AG20443 (cell line): Measurements from ENCODE around the gene MCM10.
"Not testable (repeated sequence)": the region's sequence is repeated elsewhere in the genome, so short reads cannot be mapped to it uniquely, and the experiment has no call there.

Source experiments
- DNase-seq: peaks from one replicate; pipeline ENCODE4 v3.0.0; 2012; ENCODE audit warnings: low spot score, mixed read lengths

The MCM10 gene

DNA sequence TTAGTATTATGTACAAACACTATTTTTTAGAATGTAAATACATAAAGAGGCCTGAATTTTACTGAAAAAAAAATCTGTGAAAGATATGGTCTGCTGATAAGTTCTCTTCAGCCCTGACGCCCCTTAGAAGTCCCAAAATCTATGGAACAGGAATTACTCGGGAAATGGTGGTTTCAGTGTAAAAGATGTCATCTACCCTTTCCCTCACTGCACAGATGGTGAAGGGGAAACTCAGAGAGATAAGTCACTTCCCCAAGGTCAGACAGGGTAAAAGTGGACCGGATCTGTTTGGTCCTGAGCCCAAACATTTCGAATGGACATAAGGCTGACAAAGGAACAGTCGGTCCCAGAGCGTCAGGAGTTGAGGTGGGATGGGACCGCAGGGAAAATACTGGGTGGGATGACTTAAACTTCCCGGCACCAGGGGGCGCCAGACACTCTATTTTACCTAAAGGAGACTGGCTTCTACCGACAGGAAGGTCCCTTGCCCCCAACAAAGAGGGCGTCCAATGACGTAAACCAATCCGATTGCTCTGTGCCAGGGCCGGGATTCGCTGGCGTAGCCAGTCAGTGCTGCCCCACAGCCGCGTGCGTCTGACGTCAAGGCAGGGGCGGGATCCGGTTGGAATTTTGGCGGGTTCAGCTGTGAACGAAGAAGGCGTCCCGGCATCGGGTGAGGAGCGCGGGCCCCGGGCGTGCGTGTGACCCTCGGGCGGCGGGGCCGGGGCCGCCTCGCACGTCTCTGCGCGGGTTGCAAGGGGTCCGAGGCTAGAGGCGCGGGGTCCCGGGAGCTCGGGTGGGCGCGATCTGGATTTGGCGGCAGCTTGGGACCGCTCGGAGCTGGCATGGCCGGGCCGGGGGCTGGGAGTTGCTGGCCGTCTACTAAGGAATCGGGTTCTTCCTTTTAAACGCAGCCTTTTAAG is at the start of gene MCM10:
TSS of gene MCM10 (plus strand) at position 625 of the 923 bp plus-strand sequence. CDS start 2,645 bp downstream, outside the sequence.
- peak; percentile 99 for DNase-seq

DNA sequence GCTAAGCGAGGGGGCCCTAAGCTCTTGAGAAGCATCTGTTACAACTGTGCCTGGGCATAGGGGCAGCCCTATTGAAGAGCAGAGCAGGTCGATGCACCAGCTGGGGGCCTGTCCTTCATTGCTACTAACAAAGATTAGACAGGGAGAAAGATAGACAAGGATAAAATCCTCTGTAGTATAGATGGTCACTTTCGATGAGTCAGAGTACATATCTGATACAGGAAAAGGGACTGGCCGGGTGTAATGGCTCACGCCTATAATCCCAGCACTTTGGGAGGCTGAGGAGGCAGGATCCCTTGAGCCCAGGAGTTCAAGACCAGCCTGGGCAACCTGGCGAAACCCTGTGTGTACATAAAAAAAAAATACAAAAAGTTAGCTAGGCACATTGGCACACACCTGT is 47.8 kb upstream of the MCM10 start:
- DNase-seq = no peak

DNA sequence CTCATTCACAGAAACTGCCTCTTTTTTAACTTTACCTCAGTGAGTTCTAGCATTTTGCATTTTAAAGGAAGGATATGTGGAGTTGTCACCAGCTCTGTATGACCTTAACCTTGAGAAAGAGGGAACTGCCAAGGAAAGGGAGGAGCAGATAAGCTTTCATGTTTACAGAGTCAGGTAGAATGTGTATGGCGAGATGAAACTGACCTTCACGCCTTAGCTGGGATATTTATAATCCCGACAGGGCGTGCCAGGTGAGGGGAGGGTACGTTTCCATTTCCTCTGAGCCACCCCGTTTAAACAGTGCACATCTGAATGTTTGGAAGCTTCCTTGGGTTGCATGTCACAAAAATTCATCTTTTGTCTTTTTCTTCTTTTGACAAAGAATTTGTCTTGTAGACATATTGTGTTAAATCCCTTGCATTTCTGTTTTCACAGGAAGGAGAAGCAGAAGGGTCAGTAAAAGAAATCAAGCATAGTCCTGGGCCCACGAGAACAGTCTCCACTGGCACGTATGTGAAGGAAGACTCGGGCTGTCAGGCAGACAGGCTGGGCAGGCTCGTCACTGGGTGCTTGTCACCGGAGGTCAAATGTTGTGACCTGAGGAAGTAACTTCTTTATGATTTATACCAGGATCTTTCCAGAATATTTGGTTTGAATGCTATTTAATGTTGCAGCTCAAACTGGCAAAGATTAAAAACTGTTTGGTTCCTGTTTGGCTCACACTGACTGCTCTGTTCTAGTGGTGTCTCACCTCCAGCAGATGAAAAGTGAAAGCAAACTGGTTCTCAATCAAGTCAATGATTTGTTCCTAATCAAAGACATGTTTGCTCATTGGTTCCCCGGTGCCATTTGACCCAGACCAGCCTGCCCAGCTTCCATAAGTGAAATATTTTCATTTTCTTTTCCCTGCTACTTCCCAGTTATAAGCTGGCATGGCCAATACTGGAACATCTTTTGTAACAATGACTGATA is 45.2 kb upstream of the MCM10 start:
- no peak for DNase-seq

DNA sequence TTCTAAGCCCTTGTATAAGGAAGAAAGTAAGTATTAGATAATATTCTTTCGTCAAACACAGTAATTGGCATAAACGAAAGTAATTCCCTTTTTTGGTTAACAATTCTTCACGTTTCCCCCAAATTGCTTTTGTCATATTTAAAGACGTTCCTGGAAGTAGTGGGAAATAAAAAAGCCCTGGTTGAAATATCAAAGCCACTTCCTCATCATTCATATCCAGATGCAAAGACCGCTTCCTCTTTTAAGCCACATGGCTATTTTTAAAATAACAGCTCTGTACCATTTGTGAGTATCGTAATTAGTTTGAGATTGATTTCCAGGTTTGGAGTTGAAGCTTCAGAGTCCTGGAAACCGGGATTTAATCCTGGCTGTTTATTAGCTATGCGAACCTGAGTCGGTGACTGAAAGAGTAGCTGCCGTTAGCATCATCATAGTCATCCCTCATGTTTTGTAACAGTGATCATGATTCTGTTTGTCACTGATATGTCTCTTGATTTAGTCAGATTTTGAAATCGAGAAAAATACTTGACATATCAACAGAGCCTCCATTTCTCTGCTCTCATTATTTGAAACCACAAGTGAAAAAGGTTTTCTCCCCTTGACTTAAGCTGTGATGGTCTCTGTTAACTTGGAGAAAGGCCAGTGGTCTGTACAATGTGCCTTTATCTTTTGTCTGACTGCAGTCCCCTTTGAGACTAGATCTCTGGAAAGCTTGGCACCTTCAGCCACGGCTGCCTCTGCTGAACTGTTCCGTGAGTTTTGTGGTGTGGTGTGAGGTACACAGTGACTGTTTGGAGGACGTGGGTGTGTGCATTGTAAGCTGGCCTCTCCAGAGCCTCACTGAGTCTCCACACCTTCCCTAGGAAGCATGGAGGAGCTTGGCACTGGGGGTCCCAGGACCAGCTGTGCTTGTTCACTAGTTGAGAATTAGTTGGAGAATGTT is 43.2 kb upstream of the MCM10 start:
- DNase-seq = no peak

DNA sequence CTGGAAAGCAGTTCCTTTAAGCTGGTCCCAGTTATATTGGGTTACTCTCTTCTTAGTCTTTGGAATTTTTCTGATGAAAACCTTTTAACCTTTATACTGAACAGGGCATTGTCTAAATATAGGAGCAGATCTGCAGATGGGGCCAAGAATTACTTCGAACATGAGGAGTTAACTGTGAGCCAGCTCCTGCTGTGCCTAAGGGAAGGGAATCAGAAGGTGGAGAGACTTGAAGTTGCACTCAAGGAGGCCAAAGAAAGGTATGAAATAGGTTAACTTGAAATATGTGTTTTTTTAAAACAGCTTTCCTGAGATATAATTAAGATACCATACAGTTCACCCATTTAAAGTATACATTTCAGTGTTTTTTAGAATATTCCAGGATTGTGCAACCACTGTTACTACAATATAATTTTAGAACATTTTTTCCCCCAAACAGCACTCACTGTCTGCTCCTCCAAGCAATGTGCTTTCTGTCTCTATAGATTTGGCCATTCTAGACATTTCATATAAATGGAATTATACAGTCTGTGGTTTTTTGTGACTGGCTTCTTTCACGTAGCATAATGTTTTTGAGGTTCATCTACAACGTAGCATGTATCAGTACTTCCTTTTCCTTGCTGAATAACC is 42.5 kb upstream of the MCM10 start:
- DNase-seq = no peak

DNA sequence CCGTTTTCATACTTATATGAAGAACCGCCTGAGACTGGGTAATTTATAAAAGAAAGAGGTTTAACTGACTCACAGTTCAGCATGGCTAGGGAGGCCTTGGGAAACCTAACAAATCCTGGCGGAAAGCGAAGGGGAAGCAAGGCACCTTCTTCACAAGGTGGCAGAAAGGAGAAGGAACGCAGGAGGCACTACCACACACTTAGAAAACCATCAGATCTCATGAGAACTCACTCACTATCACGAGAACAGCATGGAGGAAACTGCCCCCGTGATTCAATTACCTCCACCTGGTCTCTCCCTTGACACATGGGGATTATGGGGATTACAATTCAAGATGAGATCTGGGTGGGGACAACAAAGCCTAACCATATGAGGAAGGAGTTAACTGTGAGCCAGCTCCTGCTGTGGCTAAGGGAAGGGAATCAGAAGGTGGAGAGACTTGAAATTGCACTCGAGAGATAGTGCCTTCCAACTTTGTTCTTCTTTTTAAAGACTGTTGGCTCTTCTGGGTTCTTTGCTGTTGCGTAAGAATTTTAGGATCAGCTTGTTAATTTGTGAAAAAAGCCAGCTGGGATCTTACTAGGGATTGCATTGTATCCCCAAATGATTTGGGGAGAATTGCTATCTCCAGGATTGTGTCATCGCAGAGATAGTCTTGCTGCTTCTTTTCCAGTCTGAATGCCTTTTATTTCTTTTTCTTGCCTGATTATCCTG is 40.4 kb upstream of the MCM10 start:
- DNase-seq = no peak

DNA sequence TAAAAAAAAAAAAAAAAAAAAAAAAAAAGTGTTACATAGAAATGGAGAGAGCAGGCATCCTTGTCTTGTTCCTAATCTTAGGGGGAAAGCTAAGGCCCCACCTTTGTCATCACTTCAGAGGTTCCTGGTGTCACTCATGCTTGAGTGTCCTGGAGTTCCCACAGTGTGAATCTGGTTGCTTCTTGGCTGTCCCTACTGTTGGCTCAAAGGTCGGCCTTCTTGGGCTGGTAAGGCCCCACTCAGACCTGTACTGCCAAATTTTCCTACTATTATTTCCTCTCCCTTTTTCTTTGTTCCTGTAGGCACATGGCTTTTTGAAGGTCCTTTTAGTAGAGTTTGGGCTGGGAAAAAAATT is 39.9 kb upstream of the MCM10 start:
- no peak for DNase-seq

DNA sequence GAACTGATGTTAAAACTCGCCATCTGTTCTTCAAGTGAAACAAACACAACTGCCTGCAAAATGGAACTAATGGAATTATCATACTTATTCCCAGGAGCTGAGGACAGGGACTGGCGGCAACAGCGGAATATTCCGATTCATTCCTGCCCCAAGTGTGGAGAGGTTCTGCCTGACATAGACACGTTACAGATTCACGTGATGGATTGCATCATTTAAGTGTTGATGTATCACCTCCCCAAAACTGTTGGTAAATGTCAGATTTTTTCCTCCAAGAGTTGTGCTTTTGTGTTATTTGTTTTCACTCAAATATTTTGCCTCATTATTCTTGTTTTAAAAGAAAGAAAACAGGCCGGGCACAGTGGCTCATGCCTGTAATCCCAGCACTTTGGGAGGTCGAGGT is 24.7 kb upstream of the MCM10 start:
- DNase-seq = no peak

DNA sequence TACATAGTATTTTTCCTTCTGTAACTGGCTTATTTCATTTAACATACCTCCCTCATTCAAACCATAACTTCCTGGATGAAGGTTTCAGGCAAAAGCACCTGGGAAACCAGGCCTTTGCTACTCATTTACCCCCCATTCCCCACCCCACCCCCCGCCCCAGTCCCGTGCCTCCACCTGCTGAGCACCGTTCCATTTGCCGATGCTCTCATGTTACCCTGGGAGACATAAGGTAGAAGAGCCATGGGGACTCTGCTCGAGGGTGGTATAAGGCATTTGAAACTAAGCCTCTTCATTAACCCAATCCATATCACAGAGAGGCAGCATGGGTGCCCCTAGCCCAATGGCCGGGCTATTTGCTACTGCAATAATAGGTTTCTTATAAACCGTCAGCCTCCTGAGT is 22.2 kb upstream of the MCM10 start:
- DNase-seq = no peak

DNA sequence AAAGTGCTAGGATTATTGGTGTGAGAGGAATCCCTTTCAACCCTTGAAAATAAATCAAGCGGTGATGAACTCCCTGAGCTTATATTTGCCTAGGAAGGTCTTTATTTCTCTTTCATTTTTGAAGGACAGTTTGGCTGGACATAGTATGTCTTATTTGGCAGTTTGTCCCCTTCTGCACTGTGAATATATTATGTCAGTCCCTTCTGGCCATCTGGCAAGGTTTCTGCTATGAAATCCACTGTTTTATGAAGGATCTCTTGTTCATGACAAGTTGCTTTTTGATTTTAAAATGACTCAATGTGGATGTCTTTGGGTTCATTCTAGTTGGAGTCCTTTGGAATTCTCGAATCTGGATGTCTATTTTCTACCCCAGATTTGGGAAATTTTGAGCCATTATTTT is 21.7 kb upstream of the MCM10 start:
- DNase-seq = no peak

DNA sequence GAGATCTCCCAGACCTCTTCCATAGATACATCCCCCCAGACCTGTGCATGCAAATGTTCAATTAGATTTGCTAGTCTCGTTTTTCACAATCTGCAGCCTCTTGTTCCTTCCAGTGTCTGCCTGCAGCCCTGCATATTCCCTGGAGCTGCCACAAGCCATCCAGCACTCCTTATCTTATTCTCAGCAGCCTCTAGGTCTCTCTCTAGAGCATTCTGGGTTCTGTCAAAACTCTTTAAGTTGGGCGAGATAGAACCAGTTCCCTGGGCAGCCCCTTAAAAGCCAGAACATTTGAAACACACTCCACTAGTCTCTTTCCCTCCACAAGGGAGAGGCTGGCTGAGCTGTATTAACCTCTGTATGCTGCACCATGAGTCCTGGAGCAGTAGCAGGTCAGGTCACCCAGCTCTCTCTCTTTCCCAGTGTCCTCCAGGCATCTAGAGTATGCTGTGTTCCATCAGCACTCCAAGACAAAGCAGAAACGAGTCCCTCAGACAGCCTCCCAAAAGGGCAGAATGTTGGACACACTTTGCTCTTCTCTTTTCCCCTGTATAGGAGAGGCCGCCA is 20.6 kb upstream of the MCM10 start:
- no peak for DNase-seq

DNA sequence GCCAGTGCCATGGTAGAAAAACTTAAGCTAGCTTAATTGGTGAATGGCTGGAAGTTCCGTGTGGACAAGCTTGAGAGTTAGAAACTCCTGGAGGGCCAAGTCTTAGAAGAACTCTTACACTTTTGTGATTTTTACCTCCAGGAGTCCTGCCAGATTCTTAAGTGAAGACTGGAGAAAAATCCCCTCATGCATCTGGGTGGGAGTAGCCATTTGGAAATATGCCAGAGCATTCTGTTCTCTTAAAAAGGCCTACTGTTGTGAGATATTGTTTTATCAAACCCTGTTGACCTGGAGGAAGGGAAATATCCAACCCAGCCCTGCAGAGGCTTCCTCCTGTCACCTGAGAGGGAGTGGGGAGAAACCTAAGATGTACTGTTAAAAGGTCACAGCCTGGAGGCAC is 17.6 kb upstream of the MCM10 start:
- DNase-seq = no peak

DNA sequence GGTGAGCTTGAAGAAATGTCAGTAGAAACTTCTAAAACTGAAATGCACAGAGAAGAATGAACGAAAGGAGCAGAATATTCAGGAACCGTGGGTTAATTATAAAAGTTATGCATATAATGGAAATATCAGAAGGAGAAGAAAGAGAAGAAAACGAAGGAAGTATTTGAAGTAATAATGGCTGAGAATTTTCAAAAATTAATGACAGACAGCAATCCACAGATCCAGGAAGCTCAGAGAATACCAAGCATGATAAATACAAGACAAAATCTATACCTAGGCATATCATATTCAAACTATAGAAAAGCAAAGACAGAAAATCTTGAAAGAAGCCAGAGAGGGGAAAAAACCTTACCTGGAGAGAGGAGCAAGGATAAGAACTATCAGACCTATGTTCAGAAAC is 16.5 kb upstream of the MCM10 start:
- DNase-seq = no peak

DNA sequence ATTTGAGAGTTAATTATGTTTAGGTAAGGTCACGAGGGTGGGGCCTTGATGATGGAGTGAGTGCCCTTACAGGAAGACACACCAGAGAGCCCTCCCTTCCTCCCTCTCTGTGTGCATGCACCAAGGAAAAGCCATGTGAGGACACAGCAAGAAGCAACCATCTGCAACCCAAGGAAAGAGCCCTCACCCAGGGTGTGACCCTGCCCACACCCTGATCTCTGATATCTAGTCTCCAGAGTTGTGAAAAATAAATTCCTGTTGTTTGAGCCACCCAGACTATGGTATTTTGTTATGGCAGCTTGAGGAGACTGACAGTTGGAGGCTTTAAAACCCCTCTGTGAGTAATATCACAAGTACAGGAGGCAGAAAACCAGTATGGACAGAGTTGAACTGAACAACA is 15.0 kb upstream of the MCM10 start:
- DNase-seq = no peak

DNA sequence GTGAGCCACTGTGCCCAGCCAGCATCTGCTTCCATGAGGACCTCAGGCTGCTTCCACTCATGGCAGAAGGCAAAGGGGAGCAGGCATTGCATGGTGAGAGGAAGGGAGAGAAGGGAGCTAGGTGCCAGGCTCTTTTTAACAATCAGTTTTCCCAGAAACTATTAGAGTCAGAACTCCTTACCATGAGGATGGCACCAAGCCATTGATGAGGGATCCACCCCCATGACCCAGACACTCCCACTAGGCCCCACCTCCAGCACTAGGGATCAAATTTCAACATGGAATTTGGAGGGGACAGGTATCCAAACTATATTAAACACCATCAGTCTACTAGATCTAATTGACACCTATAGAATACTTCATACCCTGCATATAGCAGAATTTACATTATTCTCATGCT is 14.2 kb upstream of the MCM10 start:
- no peak for DNase-seq

DNA sequence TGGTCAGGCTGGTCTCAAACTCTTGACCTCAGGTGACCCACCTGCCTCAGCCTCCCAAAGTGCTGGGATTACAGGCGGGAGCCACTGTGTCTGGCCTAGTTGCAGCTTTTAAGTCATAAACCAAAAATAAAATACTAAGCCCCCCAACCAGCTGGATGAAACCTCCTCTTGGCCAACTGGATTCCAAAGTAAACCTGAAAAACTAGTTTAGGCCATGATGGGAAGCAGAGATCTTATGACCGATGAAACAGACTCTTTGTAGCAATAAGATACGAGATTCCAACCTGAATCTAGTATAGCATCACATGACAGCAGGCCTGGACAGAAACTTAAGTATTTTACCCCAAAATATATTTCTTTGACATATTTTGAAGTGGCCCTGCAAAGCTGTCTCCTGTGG is 9.1 kb upstream of the MCM10 start:
- no peak for DNase-seq

DNA sequence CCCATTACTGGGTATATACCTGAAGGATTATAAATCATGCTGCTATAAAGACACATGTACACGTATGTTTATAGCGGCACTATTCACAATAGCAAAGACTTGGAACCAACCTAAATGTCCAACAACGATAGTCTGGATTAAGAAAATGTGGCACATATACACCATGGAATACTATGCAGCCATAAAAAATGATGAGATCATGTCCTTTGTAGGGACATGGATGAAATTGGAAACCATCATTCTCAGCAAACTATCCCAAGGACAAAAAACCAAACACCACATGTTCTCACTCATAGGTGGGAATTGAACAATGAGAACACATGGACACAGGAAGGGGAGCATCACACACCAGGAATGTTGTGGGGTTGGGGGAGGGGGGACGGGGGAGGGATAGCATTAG is 5.5 kb upstream of the MCM10 start:
- DNase-seq = not testable (repeated sequence)

DNA sequence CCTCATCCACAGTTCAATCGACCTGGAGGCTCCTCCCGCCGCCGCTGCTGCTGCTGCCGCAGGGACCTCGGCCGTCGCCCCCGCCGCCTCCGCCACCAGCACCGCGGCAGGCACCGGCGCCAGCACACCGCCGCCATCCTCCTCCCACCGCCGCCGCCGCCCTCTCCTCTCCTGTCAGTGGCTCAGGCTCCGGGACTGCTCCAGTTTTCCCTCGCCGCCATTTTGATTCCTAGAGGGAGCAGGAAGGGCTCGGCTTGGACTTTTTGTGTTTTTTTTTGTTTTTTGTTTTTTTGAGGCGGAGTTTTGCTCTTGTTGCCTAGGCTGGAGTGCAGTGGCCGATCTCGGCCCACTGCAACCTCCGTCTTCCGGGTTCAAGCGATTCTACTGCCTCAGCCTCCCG is 3.0 kb upstream of the MCM10 start:
- DNase-seq = no peak

DNA sequence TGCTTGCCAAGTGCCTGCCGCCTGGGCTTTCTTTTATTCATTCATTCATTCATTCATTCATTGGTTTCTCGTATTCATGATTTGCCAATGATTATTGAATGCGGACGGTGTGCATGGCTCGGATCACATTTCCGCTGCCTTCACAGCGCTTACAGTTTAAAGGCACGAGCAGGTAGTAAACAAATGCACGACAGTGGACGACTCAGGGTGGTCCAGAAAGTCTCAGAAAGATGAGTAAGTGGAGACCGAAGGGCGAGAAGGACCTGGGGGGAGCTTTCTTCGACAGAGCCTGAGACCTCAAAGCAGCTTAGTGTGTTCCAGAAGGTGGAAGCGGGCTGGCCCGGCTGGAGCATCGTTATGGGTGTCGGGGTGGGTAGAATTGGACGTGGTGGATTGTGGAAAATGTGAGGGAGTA is 506 bp downstream of the MCM10 start:
- DNase-seq = peak; percentile 19

DNA sequence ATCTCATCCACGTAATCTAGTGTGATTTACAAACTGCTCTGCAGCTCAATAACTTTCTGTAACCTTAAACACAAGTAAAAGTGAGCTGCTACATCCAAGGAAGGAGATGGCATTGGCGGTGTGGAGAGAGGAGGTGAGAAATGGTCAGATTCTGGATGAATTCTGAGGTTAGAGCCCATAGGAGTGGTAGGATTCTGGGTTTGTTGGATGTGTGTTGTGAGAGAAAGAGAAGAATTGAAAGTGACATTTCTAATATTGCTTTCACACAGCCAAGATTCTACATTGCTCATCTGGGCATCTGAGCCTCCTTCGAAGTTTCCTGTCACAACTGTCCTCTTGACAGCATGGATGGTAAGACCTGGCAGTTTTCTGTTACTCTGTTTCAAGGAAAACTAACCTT is 2.5 kb downstream of the MCM10 start:
- DNase-seq = no peak
